HCT116 (cell line): ENCODE results near the gene ST3GAL2. TPM values are rescaled to one million over a fixed set of nuclear protein-coding genes. Genes with fewer than 3 reads are reported as not detected.

Experiments
- ATAC-seq: fragments of 200-7000 bp; cut with Tn5 transposase; 2 replicates; pipeline ENCODE4 v1.9.1; 2020; ENCODE audit warnings: mild to moderate bottlenecking, moderate library complexity
- BruUV-seq: library from RNA; stranded (reverse); fragments of 400-500 nt; replicated peaks from 2 replicates; lab custom pipeline; 2021; lab: Mats Ljungman, UMichigan
- CTCF ChIA-PET: fragments of 300-600 bp; sonication (Branson Sonifier 250); formaldehyde crosslinking; loops from one replicate; lab custom pipeline; 2021; ENCODE audit warnings: antibody characterized with exemption; lab: Charles Lee
- POLR2A ChIA-PET: fragments of 300-600, 350-600 bp; sonication (Branson Sonifier 250); formaldehyde crosslinking; loops from one replicate; lab custom pipeline; 2021; ENCODE audit warnings: antibody characterized with exemption; lab: Charles Lee
- RAD21 ChIA-PET, 2 experiments: fragments of 300-600 bp; sonication (Branson Sonifier 250); formaldehyde crosslinking; loops; one replicate each; lab custom pipeline; 2023; ENCODE audit warnings: low total read pairs in 2 of 2; ENCODE audit not compliant: uncharacterized antibody in 2 of 2, unreplicated experiment in 2 of 2, low non-redundant PET in 1 of 2; lab: Charles Lee
- DNase-seq: peaks from one replicate; pipeline ENCODE4 v3.0.0-alpha.2; 2010; ENCODE audit warnings: low read depth, low spot score
- H2AFZ ChIP-seq: fragments of 200-600 bp; shearing (Covaris generic), sonication (generic); 2 replicates; pipeline ENCODE4 v1.6.1; 2017; ENCODE audit warnings: low read depth, mixed run types, mixed read lengths, antibody characterized with exemption, low read length; ENCODE audit not compliant: poor library complexity, severe bottlenecking
- H3K27ac ChIP-seq: 2 replicates; pipeline ENCODE4 v1.5.1; 2012; ENCODE audit warnings: low read depth, low read length
- H3K27me3 ChIP-seq: fragments of 200-600 bp; sonication (generic); 2 replicates; pipeline ENCODE4 v1.6.1; 2016; ENCODE audit warnings: mixed run types, low read length, mixed read lengths; ENCODE audit not compliant: insufficient read depth
- H3K36me3 ChIP-seq, 2 experiments: fragments of 200-500 bp in 1 of 2; fragments of 200-600 bp in 1 of 2; sonication (Bioruptor generic) in 1 of 2; sonication (generic) in 1 of 2; 2 replicates each; pipeline versions ENCODE4 v1.5.1 to v1.6.1; 2014 to 2016; ENCODE audit warnings: low read length in 2 of 2, inconsistent platforms in 1 of 2, mixed read lengths in 1 of 2, mixed run types in 1 of 2; ENCODE audit not compliant: insufficient read depth in 2 of 2, control insufficient read depth in 1 of 2
- H3K4me1 ChIP-seq, 2 experiments: fragments of 200-600 bp in 1 of 2; sonication (generic) in 1 of 2; 2 replicates each; pipeline versions ENCODE4 v1.5.1 to v1.6.1; 2012 to 2017; ENCODE audit warnings: low read length in 2 of 2, inconsistent platforms in 1 of 2, mild to moderate bottlenecking in 1 of 2, mixed read lengths in 1 of 2, mixed run types in 1 of 2, moderate library complexity in 1 of 2; ENCODE audit not compliant: insufficient read depth in 2 of 2, control insufficient read depth in 1 of 2
- H3K4me2 ChIP-seq: fragments of 200-600 bp; sonication (generic); 2 replicates; pipeline ENCODE4 v1.6.1; 2017; ENCODE audit warnings: mixed run types, low read length, mixed read lengths
- H3K4me3 ChIP-seq, 2 experiments: fragments of 200-600 bp in 1 of 2; sonication (generic) in 1 of 2; replicated peaks in 1 of 2; 2 replicates each; pipeline ENCODE4 v1.5.1; 2011 to 2016; ENCODE audit warnings: low read length in 2 of 2, control low read depth in 1 of 2, low read depth in 1 of 2, mild to moderate bottlenecking in 1 of 2, mixed read lengths in 1 of 2, mixed run types in 1 of 2
- H3K79me2 ChIP-seq: fragments of 200-600 bp; sonication (generic); 2 replicates; pipeline ENCODE4 v1.6.1; 2017; ENCODE audit warnings: mild to moderate bottlenecking, mixed run types, low read length, moderate library complexity, mixed read lengths; ENCODE audit not compliant: insufficient read depth
- H3K9ac ChIP-seq: fragments of 200-600 bp; sonication (generic); 2 replicates; pipeline ENCODE4 v1.6.1; 2016; ENCODE audit warnings: low read length, mixed read lengths
- H3K9me2 ChIP-seq: fragments of 200-600 bp; sonication (generic), shearing (Covaris generic); 2 replicates; pipeline ENCODE4 v1.6.1; 2017; ENCODE audit warnings: mixed run types, mild to moderate bottlenecking, moderate library complexity; ENCODE audit not compliant: insufficient read depth
- H3K9me3 ChIP-seq, 2 experiments: fragments of 200-500 bp in 1 of 2; fragments of 200-600 bp in 1 of 2; sonication (Bioruptor generic) in 1 of 2; sonication (generic) in 1 of 2; 2 replicates each; pipeline ENCODE4 v1.6.1; 2014 to 2017; ENCODE audit warnings: low read length in 2 of 2, mixed read lengths in 2 of 2, inconsistent platforms in 1 of 2, low read depth in 1 of 2, mild to moderate bottlenecking in 1 of 2, mixed run types in 1 of 2, moderate library complexity in 1 of 2; ENCODE audit not compliant: control insufficient read depth in 1 of 2, insufficient read depth in 1 of 2
- H4K20me1 ChIP-seq: fragments of 200-600 bp; sonication (generic), shearing (Covaris generic); 2 replicates; pipeline ENCODE4 v1.6.1; 2017; ENCODE audit warnings: mixed run types, mild to moderate bottlenecking, moderate library complexity; ENCODE audit not compliant: insufficient read depth
- ATF3 ChIP-seq: IDR thresholded peaks from 2 replicates; pipeline ENCODE4 v1.6.1; 2012
- CBX3 ChIP-seq: IDR thresholded peaks from 2 replicates; pipeline ENCODE4 v1.6.1; 2012; ENCODE audit warnings: low read depth
- EGR1 ChIP-seq: IDR thresholded peaks from 2 replicates; pipeline ENCODE4 v1.6.1; 2012; ENCODE audit warnings: low read depth
- MAX ChIP-seq: IDR thresholded peaks from 2 replicates; pipeline ENCODE4 v1.6.1; 2012
- POLR2AphosphoS5 ChIP-seq: IDR thresholded peaks from 2 replicates; pipeline ENCODE4 v1.6.1; 2011; ENCODE audit warnings: mild to moderate bottlenecking, low read depth, low read length, moderate library complexity
- SIN3A ChIP-seq: IDR thresholded peaks from 2 replicates; pipeline ENCODE4 v1.6.1; 2012; ENCODE audit warnings: low read depth
- SP1 ChIP-seq: IDR thresholded peaks from 2 replicates; pipeline ENCODE4 v1.6.1; 2012; ENCODE audit warnings: low read depth
- TCF7L2 ChIP-seq: IDR thresholded peaks from 2 replicates; pipeline ENCODE4 v1.7.0; 2011; ENCODE audit warnings: borderline replicate concordance, inconsistent platforms; ENCODE audit not compliant: insufficient read depth, insufficient read length; ENCODE audit errors: extremely low read depth
- YY1 ChIP-seq: IDR thresholded peaks from 2 replicates; pipeline ENCODE4 v1.6.1; 2011; ENCODE audit warnings: low read length, low read depth, moderate library complexity, mild to moderate bottlenecking; ENCODE audit not compliant: insufficient replicate concordance; ENCODE audit errors: extremely low read depth
- ZNF274 ChIP-seq: fragments of 200-500 bp; sonication (Bioruptor generic); IDR thresholded peaks from 2 replicates; pipeline ENCODE4 v1.6.1; 2014; ENCODE audit warnings: mild to moderate bottlenecking, low read depth, low read length, inconsistent platforms
- intact Hi-C: fragments of 100-400 bp; cut with micrococcal nuclease; formaldehyde crosslinking; loops from 2 replicates; pipeline ENCODE4 v1.10.0; 2022
- total RNA-seq: library from RNA; stranded (reverse); gene quantifications from one replicate; pipeline ENCODE4 v1.2.1, GENCODE V29; 2021; ENCODE audit not compliant: unreplicated experiment
- TF ChIP-seq, protein P1 (sequence below), 3 experiments: fragments of 200-600 bp in 1 of 3; sonication (generic) in 1 of 3; IDR thresholded peaks in 2 of 3; conservative IDR thresholded peaks in 1 of 3; 2 replicates each; pipeline ENCODE4 v1.5.1; 2012 to 2017; ENCODE audit warnings: low read depth in 2 of 3, low read length in 2 of 3, antibody characterized with exemption in 1 of 3, borderline replicate concordance in 1 of 3, control low read depth in 1 of 3, mild to moderate bottlenecking in 1 of 3, mixed read lengths in 1 of 3, mixed run types in 1 of 3, moderate library complexity in 1 of 3; ENCODE audit not compliant: insufficient read depth in 1 of 3
- TF ChIP-seq, protein P2 (sequence below): IDR thresholded peaks from 2 replicates; pipeline ENCODE4 v1.6.1; 2011; ENCODE audit warnings: mild to moderate bottlenecking, low read length, moderate library complexity; ENCODE audit not compliant: insufficient replicate concordance; ENCODE audit errors: extremely low read depth

The ST3GAL2 gene
- total RNA-seq, 1 experiment from 2014 or later, result 9.5 TPM

DNA sequence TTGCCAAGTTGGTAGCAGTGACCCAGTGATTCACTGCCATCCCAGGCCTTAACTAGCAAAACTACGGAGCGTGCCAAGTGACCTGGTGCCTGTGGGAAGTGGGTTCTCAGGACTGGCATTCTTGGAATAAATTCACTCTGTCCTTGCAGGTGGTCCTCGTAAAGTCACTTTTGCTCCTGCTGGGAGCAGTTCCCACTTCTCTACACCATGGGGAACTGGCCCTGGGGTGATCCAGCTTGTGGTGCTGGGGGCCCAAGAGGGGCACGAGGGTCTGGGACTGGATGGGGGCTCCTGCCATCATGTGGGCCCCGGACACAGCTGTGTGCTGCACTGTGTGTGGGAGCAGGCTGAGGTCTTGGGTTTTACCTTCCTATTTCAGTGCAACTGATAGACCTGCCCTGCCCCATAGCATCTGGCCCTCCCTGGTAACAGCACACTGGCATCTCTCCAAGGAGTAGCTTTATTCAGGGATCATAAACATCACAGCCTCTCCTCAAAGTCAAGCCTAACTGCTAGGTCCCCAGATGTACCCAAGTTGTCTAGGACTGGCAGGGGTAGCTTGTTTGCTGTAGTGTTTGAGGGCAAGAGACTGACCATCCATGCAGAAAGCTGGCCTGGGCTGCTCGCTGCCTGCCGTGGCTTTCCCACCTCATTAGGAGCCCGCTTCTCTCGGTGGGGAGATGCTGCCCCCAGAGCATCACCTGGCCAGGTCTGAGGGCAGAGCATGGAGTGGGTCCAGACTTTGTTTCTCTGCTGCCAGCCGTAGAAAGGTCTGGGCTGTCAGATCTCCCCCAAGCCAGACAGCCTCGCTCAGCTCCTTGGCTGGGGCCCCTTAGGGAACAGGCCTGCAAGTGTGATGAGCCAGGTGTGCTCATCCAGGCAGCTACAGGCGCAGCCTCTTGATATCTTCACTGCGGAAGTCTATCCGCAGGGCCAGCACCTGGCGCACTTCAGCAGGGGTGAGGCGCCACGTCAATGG, 41.5 kb upstream of the ST3GAL2 start:
- DNase-seq (no peak), ATAC-seq (no peak)
- ChIA-PET CTCF (interaction anchor here (0.8 kb wide), 1 partner anchor 10 kb away, joined by 3 read pairs; no protein-coding TSS in a partner anchor), POLR2A (no interaction called here), RAD21 (no interaction called here)
- Histone ChIP-seq H3K27ac (no peak overlapping the region), H3K4me2 (no peak overlapping the region), H3K9ac (no peak overlapping the region), H3K36me3 (peaks cover 0 to 3% of the 10 kb centered on the region in 2 experiments; a peak in 1 of 4 replicates), H3K4me3 (no peak overlapping the region), H3K79me2 (no peaks in the 10 kb centered on the region), H3K27me3 (no peaks in the 10 kb centered on the region), H2AFZ (no peak overlapping the region), H3K9me3 (no peaks in the 10 kb centered on the region), H4K20me1 (no peaks in the 10 kb centered on the region), H3K4me1 (peaks cover 19 to 28% of the 10 kb centered on the region in 2 experiments), H3K9me2 (no peaks in the 10 kb centered on the region)
- no peak for TF ChIP-seq ZNF274
- no peak for TF ChIP-seq TCF7L2
- TF ChIP-seq, protein P1, sequence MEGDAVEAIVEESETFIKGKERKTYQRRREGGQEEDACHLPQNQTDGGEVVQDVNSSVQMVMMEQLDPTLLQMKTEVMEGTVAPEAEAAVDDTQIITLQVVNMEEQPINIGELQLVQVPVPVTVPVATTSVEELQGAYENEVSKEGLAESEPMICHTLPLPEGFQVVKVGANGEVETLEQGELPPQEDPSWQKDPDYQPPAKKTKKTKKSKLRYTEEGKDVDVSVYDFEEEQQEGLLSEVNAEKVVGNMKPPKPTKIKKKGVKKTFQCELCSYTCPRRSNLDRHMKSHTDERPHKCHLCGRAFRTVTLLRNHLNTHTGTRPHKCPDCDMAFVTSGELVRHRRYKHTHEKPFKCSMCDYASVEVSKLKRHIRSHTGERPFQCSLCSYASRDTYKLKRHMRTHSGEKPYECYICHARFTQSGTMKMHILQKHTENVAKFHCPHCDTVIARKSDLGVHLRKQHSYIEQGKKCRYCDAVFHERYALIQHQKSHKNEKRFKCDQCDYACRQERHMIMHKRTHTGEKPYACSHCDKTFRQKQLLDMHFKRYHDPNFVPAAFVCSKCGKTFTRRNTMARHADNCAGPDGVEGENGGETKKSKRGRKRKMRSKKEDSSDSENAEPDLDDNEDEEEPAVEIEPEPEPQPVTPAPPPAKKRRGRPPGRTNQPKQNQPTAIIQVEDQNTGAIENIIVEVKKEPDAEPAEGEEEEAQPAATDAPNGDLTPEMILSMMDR (IDR thresholded peaks at IDR 0.05 in 2 of 3, conservative IDR thresholded peaks at IDR 0.05 in 1 of 3; ENCODE audit: borderline replicate concordance in 1 of 3, insufficient read depth in 1 of 3, low read depth in 2 of 3, low read length in 2 of 3), result no peak
- no peak for TF ChIP-seq SP1
- TF ChIP-seq MAX, result no peak
- TF ChIP-seq ATF3, result no peak
- no peak for TF ChIP-seq CBX3
- no peak for TF ChIP-seq POLR2AphosphoS5
- no peak for TF ChIP-seq SIN3A
- TF ChIP-seq YY1, result no peak
- TF ChIP-seq, protein P2, sequence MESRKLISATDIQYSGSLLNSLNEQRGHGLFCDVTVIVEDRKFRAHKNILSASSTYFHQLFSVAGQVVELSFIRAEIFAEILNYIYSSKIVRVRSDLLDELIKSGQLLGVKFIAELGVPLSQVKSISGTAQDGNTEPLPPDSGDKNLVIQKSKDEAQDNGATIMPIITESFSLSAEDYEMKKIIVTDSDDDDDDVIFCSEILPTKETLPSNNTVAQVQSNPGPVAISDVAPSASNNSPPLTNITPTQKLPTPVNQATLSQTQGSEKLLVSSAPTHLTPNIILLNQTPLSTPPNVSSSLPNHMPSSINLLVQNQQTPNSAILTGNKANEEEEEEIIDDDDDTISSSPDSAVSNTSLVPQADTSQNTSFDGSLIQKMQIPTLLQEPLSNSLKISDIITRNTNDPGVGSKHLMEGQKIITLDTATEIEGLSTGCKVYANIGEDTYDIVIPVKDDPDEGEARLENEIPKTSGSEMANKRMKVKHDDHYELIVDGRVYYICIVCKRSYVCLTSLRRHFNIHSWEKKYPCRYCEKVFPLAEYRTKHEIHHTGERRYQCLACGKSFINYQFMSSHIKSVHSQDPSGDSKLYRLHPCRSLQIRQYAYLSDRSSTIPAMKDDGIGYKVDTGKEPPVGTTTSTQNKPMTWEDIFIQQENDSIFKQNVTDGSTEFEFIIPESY, result no peak
- TF ChIP-seq EGR1, result no peak
- intact Hi-C loops, result no loop called here
- BruUV-seq, result no TSS peak
